DMS53 treated with DMSO at 0.1 percent for 48 hours (cell line): ENCODE results near the gene ASB2.
A peak's percentile ranks its signal among the peaks of the same experiment; 100 is the strongest.

ENCODE experiments used
- DNase-seq: peaks from one replicate; lab custom pipeline; 2025; ENCODE audit not compliant: unreplicated experiment; lab: John Stamatoyannopoulos, UW

ASB2 gene

DNA sequence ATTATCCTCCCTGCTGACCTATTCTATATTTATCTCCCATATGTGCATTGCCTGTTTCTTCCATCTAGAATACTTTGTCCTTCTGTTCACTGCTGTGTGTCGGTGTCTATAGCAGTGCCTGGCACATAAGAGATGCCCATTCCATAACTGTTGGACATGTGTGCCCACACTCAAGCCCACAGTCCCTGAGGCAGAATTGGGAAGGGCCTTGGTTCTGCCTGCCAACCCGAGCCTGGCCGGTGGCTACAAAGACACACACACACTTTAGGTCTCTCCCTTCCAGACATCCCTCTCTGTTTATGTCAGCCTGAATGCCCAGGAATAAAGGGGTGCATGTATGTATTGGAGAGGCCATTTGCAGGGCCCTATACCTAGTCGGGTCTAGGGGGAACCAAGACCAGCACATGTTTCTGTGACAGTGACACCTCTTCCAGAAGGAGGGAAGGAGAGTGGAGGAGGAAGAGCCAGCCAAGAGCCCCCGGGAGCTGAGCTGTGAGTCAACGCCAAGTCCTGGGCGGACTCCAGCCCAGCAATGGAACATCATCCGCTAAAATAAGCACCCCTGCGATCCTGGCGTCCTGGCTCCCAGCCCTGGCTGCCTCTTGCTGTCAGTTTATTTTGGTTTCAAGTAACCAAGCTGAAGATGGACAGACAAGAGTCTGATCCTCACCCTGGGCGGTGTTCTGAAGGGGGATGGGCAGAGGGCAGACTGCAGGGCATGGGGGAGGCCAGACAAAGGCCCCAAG lies 4.3 kb upstream of the ASB2 start:
- DNase-seq, result no peak

DNA sequence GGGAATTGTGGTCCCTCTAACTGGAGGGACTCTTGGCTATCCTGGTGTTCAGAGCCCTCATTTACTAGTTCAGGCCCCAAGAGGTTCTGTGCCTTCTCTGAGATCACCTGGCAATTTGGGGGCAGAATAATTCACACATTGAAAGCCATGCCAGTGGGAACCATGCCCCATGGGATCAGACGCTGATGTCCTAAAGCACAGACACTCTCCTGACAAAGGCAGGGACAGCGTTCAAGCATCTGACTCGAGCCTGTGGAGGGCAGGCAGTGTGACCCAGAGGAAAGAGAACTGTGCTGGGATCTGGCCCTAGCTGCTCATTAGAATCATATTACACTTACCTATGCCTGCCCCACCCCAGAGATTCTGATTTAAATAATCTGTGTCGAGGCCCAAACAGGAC lies 2.4 kb upstream of the ASB2 start:
- DNase-seq, result no peak

DNA sequence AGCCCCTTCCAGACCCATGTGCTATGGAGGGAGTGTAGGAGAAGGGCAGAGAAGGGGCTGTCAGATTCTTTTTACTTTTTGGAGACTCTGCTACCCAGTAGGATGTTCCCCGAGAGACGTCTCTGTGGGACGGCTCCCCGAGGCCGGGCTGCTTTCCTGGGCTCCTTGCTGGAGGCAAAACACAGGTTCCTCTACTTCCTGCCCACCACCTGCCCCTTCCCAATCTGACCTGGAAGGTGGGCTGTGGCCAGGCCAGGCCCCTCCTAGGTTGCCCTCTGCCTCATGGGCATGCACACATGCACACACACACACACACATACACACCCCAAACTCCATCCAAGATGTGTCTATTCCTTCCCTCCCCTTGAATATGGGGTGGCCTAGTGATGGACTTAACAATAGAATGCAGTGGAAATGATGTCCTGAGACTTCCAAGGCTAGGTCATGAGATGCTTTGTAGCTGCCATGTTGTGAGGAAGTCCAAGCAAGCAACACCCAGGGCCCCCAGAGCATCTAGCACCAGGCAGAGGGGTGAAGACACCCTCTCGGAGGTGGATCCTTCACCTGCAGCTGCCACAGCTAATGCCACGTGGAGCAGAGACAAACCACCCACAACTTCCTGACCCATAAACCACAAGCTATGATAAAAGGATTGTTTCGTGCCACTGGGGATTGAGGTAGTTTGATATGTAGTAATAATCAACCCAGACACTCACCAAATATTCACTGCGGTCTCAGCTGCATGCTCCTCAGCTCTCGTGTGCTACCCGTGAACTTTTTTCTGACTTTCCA lies 1.6 kb upstream of the ASB2 start:
- no peak for DNase-seq

DNA sequence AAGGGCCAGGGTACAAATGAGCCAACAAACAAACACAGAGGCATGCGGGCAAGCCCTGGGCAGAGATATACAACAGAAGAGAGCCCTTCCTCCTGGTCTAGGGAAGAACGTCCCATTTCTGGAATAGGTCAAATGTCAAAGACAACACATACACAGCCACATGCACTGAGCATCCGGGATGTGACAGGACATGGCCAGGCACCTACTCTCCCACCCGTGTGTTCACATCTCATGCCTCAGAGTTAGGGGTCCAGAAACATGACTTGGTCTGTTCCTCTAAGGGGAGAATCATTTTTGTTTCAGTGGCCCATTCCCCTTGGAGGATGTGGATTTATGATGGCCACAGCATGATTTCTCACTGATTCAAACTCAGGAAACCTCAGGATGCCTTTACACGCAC lies 801 bp upstream of the ASB2 start:
- no peak for DNase-seq

DNA sequence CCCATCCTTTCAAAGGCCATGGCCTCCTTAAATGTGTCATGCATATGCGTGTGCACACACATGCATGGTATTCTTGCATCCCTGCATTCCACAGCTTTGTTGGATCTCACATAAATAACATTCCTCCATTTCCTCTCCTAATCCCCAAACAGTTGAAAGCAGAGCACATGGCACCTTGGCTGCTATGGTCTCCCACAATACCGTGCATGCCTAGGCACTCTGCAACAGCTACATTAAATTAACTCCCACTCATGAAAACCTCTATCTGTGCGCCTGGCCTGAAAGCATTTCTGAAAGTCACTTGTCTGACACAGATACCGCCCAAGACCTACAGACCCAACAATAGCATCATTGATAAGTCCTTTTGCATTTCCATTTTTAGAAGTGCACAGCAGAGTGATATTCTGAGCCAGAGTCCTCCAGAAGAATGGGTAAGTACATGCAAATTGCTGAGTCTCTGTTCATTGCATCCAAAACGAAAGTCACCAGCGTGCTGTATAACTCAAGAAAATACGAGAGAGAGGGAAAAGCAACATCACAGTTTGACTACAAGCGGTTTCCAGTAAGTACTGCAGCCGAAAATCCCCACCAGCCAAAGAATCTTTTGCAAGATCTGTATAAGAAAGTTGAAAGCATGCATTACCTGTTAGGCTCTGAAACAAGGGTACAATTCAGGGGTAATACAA lies 436 bp downstream of the ASB2 start:
- DNase-seq, result no peak

DNA sequence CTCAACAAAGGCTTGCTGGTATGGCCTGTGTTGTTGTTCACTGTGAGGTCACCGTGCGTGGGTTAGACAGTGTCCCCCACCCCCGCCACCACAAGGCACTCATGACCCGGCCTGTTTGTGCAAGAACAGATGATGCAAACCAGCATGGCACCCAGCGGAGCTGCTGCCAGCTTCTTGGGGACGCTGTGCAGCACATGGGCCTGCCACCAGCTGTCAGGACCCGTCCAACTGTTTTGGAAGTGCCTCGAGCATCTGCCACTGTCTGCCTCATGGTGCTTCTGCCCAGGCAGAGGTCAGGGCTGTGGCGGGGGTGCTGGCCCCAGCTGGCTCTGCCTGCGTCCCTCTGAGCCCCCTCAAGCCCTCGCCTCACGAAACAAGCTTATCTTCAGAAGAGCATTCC lies 1.5 kb downstream of the ASB2 start:
- DNase-seq, result no peak

DNA sequence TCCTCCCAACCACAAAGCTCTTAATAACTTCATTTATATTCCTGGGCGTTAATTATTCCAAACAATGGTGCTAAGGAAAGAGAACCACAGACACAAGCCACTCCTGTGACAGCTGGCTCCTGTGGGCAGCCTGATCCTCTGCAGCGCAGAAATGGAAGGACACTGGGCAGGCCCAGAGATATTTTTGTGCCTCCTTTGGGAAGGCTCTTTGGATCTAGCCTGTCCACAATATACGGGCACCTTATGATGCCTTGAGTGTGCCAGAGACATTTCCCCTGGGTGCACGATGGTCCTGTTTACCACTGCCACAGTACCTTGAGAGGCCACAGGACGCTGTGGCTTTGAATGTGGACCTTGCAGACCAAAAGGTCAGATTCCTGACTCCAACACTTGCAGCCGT lies 2.1 kb downstream of the ASB2 start:
- DNase-seq, result no peak

DNA sequence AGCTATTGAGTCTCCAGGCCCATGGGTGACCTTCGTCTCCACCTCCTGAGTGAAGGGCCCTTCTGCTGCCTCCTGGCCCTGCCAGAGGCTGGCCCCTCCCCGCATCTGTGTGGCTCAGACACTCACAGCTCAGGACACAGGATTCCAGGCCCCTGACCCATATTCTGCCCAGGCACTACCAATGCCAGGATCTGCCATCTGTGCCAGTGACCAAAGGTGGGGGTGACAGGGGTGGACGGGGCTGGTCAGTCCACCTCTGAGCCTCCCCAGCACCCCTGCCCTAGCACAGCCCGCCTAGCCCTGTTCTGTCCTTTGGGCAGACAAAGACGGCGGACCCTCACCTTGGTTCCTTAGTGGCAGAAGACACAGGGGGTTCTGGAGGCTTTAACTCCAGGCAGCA lies 2.8 kb downstream of the ASB2 start:
- no peak for DNase-seq

DNA sequence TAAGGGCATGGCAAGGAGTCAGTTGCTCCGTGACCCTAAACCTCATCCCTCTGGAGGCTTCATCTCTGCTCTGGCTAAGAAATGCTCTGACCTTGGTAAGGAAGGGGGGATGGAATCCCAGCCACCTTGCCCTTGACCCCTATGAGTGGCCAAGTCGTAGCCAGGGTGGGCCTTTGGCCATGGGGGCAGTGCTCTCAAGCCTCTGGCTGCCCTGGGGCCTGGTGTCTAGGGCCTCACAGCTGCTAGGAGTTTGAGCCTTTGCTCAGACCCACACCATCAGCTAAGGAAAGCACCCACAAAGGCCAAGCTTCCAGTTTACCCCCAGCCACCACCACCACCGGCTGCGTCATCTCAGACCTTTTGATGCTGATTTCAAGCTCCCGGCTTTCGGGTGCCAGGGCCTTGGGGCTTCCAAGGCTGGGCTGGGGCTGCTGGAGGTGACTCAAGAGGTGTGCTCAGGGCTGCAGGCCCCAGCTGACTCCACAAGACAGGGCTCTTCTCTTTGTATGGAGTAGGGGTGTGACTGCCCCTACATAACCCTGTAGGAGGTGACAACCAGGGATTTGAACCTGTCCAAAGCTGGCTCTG lies 3.7 kb downstream of the ASB2 start:
- DNase-seq, result no peak

DNA sequence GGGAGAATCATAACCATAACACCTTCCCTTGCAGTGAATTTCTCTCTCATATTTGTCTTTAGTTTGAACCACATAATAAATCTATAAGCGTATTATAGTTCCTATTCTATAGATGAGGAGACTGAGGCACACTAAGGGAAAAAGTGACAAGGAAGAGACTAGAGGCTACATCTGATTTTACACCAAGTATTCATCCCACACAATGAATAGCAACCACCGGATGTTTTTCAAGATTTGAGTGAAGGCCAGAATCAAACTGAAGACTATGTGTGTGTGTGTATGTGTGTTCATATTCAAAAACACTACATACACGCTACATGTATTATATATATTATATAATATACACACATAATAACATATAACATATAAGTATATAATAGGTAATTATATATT lies 4.7 kb downstream of the ASB2 start:
- DNase-seq, result no peak

DNA sequence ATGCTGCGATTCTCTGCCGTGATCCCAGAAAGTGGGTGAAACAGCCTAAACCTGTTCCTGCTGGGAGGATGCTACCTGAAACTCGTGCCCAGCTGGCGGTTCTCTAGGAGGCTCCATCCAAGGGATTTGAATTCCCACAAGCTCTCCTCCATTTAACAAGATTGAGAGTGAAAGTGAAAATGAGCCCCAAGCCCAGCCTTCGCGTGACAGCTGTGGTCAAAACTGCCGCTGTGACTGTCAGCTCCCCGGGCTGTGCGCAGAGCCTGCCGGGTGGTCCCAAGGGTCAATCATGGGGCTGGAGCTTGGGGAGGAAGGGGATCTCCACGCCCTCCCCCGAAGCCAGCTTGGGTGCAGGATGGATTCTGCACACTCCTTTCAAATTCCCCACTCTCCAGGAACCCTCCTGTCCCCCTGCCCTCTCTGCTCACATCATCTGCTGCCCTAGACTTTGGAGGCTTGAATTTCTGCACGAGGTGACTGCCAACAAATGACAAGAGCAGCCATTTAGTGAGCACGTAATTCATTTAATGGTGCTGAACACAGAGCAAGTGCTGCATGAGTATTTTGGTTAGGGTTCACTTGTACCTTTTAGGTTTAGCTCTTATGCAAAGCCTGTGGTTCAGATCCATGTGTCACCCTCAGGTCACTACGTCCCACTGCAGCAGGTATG lies 5.3 kb downstream of the ASB2 start:
- peak; percentile 12 for DNase-seq

DNA sequence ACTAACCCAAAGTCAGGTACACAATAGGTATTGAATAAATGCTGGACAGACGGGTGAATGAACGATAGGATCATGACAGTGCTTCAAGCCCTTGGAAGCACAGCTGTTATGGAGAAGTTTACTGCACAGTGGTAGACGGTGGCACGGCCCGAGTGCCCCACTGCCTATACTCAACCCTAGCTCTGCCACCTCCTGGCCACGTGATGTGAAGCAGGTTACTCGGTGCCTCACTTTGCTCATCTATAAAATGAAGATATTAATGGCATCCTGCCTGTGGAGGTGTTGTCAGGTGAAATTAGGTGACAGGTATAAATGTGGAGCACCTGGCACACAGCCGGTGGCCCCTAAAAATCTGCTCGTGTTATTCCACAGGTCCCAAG lies 5.8 kb downstream of the ASB2 start:
- peak; percentile 10 for DNase-seq

DNA sequence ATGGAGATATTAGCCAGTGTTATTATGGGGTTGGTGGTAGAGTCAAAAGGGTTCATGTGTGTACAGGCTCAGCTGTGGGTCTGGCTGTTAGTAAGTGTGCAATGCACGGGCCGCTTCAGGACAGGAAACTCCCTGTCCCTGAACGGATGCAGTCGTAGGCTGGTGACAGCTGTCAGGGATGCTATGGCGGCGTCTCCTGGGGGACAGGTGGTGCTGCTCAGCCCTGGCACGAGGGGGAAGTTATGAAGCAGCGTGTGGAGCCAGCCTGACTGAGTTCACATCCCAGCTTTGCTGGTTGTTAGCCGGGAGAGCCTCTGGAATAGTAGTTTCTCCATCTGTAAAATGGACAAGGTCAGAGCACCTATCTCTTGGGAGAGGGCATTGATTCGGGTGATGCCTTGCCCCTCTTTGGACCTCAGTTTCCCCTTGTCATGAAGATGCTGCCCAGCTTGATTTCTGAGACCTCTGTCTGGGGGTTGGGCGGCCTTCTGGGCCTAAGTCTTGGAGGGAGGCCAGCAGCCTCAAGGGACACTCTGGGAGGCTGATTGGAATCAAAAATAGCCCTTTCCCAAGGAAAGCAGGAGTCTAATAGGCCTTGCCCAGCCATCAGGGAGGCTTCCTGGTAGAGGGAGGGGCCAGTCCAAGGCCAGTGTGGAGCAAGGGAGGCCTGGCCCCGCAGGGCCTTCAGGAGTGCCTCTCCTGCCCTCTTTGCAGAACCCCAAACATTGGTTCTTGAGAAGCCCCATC lies 7.1 kb downstream of the ASB2 start:
- no peak for DNase-seq

DNA sequence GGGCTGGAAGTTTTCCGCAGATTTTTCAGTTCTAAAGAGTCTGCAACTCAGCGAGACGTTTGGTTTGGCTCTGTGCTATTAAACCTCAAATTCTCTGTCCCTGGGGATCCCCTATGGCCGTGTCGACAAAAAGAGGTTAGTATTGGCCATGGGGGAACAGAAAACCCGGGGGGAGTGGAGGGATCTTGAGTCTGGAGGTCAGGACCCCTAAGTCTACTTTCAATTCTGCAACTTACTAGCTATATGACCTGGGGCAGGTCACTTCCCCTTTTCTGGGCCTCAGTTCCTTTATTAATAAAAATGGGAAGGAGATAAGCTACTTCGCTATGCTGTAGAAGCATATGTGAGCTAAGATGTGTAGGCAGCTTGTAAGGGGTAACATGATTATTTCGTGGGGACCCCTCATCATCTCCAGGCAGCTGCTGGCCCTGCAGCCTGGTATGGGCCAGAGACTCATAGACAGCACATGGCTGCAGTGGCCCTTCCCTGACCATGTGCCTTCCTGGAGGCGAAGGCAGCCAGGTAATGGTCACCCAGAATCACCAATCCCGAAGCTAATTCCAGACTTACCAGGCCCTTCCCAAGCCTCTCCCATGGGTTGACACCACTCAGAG lies 8.6 kb downstream of the ASB2 start:
- no peak for DNase-seq

DNA sequence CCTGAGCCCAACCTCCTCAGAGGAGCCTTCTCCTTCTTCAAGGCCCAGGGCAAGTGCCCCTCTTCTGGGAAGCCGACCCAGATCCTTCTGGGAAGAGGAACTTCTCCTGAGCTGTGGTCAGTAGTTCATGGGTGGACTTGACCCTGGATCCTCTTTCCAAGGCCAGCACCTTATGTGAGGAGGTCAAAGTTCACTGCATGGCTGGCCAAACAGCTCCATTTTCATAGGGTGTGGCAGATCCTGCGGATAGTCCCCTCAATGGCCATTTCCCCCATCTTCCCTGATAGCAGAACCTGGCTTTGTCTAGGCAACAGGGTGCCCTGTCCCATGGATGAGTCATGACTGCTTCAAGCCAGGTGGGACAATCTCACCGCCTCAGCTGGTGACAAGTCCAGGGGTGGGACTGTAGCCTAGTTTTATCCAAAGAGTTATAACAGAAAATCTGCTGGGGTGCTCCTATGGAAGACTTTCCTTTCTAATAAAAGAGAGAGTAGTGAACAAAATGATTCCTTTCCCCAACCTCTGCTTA lies 10.4 kb downstream of the ASB2 start:
- no peak for DNase-seq

DNA sequence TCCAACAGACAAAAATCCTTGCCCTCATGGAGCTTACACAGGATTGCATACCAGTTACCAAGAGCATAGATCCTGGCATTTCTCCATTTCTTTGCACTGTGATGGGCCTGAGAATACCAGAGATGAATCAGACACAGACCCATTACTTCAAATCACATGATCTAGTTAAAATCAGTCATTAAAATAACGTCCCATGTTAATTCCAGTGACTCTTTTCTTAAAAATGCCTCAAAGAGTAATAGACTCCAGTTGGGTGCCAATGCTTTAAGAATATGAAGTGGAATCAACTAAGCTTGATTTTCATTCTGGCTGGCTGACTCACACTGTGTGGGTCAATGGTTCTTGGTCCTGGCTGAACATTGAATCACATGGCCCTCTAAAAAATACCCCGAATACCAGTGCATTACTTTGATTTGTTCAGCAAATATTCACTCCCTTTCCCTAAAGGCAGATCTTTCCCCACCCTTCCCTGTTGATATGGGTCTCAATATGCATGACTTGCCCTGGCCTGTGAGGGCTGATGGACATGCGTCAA lies 11.0 kb downstream of the ASB2 start:
- no peak for DNase-seq

DNA sequence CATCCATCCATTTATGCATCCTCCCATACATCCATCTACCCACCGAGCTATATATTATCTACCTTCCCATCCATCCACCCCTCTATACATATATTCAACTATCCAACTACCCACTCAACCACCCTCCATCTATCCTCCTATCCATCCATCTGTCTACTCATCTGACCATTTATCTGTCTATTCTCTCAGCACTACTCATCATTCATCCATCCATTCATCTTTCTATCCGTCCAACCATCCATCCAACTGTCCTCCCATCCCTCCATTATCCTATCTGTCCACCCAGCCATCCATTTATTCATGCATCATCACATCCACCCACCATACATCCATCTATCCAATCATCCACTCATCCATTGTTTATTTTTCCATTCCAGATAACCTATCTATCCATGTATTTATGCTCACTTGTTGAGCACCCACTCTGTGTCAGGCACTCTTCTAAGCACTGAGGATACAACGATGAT lies 11.5 kb downstream of the ASB2 start:
- no peak for DNase-seq

DNA sequence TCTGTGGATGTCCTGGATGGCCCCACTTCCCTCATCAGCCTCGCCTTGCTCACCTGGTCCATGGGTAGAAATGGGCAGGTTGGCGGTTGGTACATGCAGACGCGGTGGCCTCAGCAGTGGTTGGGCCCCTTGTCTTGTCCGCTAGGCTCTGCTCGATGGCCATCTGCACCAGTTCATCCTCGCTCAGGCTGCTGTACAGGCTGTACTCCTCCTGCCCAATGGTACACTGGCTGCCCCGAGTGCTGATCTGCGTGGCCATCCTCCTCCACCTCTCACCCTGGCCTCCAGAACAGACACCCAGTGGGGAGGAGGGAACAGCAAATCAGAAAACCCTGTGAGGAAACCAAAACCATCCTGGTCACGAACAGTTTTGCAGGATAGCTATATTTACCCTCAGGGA lies 12.1 kb downstream of the ASB2 start:
- no peak for DNase-seq

DNA sequence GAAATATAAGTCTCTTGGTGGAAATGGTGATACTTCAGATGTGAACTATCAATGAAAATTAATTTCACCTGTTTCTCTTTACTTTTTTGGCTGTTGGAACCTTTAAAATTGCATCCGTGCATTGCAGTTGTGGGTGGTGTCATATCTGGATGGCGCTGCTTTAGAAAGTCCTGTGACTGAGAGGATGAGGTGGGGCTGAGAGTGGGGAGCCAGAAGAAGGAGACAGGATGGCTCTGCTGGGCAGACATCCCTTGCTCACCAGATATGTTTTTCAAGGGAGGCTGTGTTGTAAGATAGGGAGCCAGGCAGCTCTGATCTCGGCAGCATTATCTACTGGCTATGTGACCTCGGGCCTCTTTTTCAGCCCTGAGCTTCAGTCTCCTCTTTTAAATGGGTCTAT lies 12.7 kb downstream of the ASB2 start:
- DNase-seq, result no peak
